Fibroblast of gingiva (primary cell): ENCODE results near the gene FIP1L1.
A peak's percentile ranks its signal among the peaks of the same experiment; 100 is the strongest.
"Not testable (repeated sequence)": the region's sequence is repeated elsewhere in the genome, so short reads cannot be mapped to it uniquely, and the experiment has no call there.

Experiments used
- DNase-seq: peaks from one replicate; pipeline ENCODE4 v3.0.0-alpha.2; 2011; ENCODE audit warnings: low read depth

Gene FIP1L1, protein sequence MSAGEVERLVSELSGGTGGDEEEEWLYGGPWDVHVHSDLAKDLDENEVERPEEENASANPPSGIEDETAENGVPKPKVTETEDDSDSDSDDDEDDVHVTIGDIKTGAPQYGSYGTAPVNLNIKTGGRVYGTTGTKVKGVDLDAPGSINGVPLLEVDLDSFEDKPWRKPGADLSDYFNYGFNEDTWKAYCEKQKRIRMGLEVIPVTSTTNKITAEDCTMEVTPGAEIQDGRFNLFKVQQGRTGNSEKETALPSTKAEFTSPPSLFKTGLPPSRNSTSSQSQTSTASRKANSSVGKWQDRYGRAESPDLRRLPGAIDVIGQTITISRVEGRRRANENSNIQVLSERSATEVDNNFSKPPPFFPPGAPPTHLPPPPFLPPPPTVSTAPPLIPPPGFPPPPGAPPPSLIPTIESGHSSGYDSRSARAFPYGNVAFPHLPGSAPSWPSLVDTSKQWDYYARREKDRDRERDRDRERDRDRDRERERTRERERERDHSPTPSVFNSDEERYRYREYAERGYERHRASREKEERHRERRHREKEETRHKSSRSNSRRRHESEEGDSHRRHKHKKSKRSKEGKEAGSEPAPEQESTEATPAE

DNA sequence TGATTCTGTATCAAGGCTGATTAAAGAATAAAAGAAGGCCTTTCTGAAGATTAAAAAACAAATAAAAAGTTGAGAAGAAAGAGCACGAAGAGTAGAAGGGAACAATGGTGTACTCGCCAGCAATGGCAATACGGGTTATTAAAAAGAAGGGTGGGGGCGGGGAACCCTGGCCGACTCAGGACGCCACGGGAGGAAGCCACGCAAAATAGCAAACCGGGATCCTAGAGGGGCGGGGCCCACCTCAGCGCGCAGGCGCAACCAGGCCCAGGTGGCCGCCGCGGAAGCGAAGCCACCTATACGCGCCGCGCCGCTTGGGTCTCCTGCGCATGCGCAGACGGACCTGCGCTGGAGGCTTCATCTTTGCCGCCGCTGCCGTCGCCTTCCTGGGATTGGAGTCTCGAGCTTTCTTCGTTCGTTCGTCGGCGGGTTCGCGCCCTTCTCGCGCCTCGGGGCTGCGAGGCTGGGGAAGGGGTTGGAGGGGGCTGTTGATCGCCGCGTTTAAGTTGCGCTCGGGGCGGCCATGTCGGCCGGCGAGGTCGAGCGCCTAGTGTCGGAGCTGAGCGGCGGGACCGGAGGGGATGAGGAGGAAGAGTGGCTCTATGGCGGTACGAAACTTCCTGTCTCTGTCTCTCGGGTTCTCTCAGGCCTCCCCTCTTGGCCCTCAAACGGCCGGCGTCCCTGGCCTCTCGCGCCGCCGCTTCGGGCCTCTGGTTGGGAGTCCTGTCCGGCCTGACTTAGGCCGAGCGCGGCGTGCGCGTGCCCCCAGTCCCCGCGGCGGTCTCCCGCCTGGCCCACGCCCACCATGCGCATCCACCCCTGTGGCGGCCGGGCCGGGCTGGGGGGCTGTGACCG lies at the start of gene FIP1L1:
Gene FIP1L1, plus strand, starts transcription at position 323 of the 852 bp plus-strand sequence. Its CDS starts 198 bp downstream, at position 521.
- DNase-seq: peak; percentile 87

GRCh38 chr4:53334916-53335315 lies 42.5 kb upstream of the FIP1L1 start:
- not testable (repeated sequence) for DNase-seq

GRCh38 chr4:53340145-53340544 lies 37.3 kb upstream of the FIP1L1 start:
- DNase-seq: not testable (repeated sequence)

DNA sequence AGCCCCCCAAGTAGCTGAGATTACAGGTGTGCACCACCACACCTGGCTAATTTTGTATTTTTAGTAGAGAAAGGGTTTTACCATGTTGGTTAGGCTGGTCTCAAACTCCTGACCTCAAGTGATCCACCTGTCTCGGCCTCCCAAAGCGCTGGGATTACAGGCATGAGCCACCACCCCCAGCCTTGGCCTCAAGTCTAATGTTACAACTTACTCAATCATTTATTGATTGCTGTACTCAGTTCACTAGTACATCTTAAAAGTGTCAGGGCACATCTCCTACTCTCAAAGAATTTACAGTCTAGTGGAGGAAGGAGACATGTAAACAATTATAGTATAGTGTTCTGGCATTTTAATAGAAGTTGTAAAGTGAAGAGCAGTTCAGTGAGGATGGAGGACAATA lies 31.0 kb upstream of the FIP1L1 start:
- DNase-seq: not testable (repeated sequence)

GRCh38 chr4:53346920-53347852 lies 30.3 kb upstream of the FIP1L1 start:
- peak; percentile 47 for DNase-seq

DNA sequence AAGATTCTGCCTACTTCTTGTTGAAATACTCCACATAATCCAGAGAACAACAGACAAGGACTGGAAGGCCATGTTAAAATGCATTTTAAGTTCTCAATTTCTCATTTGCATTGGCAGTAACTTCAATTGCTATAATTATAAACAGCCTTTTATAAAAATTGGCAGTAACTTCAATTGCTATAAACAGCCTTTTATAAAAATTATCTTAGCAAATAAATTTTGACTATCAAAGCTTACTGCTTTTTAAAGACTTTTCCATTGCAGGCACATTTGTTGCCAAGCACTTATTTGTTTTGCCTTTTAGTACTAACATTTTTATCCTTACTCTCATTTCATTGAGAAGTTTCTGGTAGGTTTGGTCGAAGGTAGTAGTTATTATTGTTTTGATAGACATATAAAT lies 29.4 kb upstream of the FIP1L1 start:
- no peak for DNase-seq

DNA sequence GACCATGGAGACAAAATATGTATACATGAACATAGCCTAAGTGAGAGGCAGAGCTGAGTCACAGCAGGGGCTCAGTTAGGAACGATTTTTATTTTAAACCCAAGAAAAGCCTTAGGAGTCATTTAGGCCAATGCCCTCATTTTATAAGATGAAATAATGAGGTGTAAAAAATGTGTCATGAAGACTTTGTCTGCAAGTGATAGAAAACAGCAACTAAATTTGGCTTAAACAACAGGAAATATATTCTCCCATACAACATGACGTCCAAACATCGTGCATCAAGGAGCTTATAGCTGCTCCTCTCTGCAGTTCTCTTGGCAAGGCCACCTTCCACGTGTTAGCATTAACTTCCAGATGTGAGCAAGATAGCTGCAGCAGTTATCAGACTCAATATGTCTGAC lies 28.4 kb upstream of the FIP1L1 start:
- DNase-seq: no peak

DNA sequence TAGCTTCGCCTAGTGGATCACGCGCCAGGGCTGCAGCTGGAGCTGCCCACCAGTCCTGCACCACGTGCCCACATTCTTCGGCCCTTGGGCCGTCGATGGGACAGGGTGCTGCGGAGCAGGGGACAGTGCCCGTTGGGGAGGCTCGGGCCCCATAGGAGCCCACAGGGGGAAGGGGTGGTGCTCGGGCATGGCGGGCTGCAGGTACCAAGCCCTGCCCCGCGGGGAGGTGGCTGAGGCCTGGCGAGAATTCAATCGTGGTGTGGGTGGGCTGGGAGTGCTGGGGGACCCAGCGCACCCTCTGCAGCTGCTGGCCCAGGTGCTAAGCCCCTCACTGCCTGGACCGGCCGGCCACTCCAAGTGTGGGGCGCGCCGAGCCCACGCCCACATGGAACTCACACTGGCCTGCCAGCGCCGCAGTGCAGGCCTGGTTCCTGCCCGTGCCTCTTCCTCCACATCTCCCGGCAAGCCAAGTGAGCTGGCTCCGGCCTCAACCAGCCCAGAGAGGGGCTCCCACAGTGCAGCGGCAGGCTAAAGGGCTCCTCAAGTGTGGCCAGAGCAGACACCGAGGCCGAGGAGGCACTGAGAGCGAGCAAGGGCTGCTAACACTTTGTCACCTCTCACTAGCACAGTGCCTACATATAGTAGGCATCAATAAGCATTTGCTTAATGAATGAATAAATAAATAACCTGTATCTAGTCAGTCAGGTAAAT lies 23.3 kb upstream of the FIP1L1 start:
- DNase-seq: no peak

DNA sequence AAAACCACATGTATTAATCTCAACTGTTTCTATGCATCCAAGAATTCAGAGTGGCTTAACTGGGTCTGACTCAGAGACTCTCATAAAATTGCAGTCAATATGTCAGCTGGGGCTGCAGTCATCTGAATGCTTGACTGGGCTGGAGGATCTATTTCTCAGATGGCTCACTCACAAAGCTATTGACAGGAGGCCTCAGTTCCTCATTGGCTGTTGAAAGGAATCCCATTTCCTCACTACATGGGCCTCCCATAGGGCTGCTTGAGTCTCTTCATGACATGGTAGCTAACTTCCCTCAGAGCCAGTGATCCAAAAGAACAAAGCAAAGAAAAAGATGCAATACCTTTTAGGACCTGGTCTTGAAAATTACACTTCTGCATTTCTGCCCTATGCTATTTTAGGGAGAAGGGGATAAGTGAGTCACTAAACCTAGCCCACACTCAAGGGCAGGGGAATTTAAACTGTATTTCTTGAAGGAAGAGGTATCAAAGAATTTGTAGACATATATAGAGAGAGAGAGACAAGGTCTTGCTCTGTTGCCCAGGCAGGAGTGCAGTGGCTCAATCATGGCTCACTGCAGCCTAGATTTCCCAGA lies 21.4 kb upstream of the FIP1L1 start:
- DNase-seq: no peak

- DNase-seq: no peak
These were observed 16.0 kb upstream of the FIP1L1 start for GRCh38 chr4:53361451-53361850.

GRCh38 chr4:53362093-53362492 lies 15.3 kb upstream of the FIP1L1 start:
- no peak for DNase-seq

DNA sequence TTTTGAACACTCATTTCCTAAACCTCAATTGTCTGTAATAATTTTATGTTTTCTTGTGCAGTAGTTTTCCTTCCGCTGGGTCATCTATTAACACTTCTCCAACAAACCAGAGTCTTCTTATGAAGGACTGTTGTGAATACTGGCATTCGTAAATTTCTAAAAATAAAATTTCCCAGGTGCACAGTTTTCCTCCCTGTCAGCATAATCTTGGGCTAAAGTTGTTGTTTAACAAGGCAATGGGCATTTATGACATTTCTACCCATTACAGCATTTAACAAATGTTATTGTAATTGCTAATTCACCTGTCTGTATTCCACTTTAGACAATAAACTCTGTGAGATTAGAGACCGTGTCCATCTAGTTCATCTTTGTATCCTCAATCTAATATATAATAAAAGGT lies 12.8 kb upstream of the FIP1L1 start:
- DNase-seq: no peak

DNA sequence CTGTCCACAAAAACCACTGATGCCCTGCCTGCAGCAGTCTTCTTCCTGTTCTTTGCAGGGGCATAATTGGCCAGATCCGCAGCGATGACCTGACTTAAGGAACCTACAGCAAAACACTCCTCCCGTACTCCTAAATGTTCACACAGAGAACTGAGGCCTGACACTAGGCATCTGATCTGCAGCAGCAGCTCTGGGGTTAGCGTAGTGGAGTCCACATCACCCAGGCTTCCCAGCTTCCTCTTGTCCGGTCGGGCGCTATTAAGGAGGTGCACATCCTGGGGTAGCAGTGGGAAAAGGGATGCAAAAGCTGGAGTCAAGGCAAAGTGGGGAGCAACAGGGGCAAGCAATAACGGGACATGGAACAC lies 12.3 kb upstream of the FIP1L1 start:
- DNase-seq: no peak

GRCh38 chr4:53365486-53366300 lies 11.7 kb upstream of the FIP1L1 start, which contains the start of gene SCFD2:
Gene SCFD2 (minus strand): TSS chr4:53366061.
- peak; percentile 95 for DNase-seq

- no peak for DNase-seq
These were observed 11.1 kb upstream of the FIP1L1 start for GRCh38 chr4:53366301-53366716.

DNA sequence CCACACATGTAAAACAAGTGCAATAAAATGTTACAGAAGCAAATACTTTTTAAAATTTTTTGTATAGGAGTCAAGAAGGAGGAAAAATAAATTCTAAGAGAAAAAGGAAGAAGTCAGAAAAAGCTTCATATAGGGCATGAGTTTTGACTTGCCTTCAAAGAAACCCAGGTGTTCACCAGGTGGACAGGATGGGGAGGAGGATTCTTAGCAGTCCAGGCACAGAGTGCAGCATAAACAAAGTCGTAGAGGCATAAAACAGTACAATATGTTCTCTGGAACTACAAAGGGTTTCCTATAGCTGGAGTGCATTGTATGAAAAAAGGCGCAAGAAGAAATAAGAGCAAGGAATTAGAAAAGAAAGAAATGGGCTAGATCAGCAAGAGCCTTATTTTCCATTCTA lies 9.7 kb upstream of the FIP1L1 start:
- no peak for DNase-seq

GRCh38 chr4:53371049-53371448 lies 6.4 kb upstream of the FIP1L1 start:
- DNase-seq: no peak

- no peak for DNase-seq
These were observed 5.5 kb upstream of the FIP1L1 start for GRCh38 chr4:53371843-53372521.

GRCh38 chr4:53374777-53375258 lies 2.6 kb upstream of the FIP1L1 start:
- DNase-seq: no peak
